NCI-H446 (cell line): Measurements from ENCODE around the gene ENOX1.
"Not testable (repeated sequence)": the region's sequence is repeated elsewhere in the genome, so short reads cannot be mapped to it uniquely, and the experiment has no call there.

Source experiments
- DNase-seq, 2 experiments: peaks; one replicate each; lab custom pipeline; 2025; lab: John Stamatoyannopoulos, UW

Gene ENOX1

DNA sequence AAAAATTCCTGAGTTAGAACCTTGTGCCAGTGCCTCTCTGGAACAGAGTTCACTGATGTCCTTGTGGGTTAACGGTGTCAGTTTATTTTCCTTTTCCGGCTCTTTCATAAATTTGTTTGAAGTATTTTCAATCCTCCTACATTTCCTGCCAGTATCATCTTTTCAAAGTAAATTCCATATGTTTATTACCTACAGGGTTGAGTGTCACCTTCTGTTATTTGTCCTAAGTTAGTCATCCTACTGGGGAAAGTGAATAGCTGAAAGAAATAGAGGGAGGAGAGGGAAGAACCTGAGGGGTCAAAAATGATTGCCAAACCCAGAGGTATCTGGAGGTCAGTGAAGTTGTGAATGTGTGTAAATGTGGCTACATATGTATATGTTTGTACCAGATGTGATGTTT lies 582.2 kb downstream of the ENOX1 start:
- DNase-seq: no peak

- DNase-seq: no peak
Observed at GRCh38 chr13:43203781-43204180, 583.0 kb downstream of the ENOX1 start.

GRCh38 chr13:43200736-43201135 lies 586.0 kb downstream of the ENOX1 start:
- no peak for DNase-seq

DNA sequence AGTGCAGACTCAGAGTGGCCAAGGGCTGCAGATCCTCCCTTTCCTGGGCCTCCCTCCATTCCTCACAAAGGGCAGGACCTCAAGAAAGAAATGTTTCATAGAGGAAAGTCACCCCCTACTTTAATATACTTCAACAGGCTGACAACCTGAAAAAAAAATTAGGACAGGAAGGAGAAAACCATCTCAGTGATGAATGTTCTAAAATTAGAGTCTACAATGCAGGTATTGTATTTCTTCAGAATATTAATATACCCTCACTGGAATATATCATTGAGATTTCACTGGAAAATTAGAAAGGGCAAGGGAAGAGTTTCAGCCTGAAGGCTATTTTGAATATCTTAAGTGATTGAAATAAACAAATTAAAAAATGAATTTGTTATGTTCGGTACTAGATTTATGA lies 586.5 kb downstream of the ENOX1 start:
- no peak for DNase-seq

DNA sequence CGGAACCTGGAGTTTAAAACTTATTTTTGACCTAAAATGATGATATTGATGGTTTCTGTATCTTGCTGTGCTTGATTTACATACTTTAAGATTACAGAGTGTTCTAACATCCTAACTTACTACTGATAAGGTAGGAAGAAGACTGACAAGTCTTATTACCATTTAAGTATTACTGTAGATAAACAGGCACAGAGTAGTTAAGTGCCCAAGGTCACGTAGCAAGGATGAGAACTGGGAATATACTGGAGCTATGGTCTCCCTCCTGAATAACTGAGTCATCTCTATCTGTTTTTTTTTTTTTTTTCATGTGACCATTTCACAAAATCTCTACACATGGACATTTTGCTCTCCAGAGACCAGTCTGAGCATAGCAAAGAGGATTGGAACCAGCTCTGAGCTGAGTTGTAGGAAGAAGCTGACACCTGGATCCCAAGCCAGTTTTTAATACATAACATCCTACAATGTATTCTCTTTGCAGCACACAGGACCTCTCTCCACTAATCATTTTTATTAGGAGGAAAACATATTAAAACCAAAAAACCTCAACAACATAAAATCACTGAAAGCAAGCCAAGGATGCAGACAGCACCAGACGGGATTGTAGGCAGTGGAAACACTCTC lies 589.9 kb downstream of the ENOX1 start:
- DNase-seq: peak in 1 of 2 experiments; percentile 38

- DNase-seq: peak; percentile 63 to 87
Observed at GRCh38 chr13:43196086-43196621, 590.6 kb downstream of the ENOX1 start.

GRCh38 chr13:43195551-43195950 lies 591.2 kb downstream of the ENOX1 start:
- DNase-seq: no peak

GRCh38 chr13:43195112-43195511 lies 591.7 kb downstream of the ENOX1 start:
- no peak for DNase-seq

- DNase-seq: peak in 1 of 2 experiments; percentile 40
Observed at GRCh38 chr13:43193789-43194420, 592.9 kb downstream of the ENOX1 start.

- no peak for DNase-seq
Observed at GRCh38 chr13:43191546-43191945, 595.2 kb downstream of the ENOX1 start.

DNA sequence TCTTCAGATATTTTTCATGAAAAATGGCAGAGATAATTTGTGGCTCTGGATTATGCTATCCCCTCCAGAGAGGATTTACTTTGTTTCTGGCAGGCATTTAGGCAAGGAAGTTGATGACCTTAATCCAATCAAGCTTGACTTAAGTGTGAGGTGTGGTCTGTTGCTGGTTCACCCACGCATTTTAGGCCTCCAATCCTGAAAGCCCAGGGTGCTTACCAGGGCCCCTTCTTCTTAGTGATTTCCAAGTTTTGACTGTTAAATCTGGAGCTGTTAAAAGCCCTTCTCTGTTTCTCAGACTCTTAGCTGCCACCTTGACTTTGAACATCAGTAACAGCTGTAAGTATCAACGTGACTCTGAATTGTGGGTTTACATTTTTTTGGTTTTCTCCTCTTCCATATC lies 601.5 kb downstream of the ENOX1 start:
- DNase-seq: no peak

- no peak for DNase-seq
Observed at GRCh38 chr13:43180837-43181236, 605.9 kb downstream of the ENOX1 start.

- DNase-seq: no peak
Observed at GRCh38 chr13:43180036-43180660, 606.6 kb downstream of the ENOX1 start.

GRCh38 chr13:43171489-43171888 lies 615.3 kb downstream of the ENOX1 start:
- no peak for DNase-seq

- DNase-seq: no peak
Observed at GRCh38 chr13:43170506-43170905, 616.3 kb downstream of the ENOX1 start.

DNA sequence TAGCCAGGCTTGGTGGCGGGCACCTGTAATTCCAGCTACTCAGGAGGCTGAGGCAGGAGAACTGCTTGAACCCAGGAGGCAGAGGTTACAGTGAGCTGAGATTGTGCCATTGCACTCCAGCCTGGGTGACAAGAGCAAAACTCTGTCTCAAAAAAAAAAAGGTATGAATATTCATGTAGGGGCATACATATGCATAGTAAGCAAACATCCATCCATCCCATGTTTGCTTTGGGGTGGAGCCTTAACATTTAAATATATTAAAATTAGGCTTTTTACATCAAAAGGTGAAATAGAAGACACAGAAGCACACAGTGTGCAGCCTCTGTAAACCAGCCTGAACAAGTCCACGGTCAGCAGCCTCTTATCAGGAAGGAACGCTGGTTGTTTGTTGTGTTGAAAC lies 618.3 kb downstream of the ENOX1 start:
- not testable (repeated sequence) for DNase-seq

DNA sequence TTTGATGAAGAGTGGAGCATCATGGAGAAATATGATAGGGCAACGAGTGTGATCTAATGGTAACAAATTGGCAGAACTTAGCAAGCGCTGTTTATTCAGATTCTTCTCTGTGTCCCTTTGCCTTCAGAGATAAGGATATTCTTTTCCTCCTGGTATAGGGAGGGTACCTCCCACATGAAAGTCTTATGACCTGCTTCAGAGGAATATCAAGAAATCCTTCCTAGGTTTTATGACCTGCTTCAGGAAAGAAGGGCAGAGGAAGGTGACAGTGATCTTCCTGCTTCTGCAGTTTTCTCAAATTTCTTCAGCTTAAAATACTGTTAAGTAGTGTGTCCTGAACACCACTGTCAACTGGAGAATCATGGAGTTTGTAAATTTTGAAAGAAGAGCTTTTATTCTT lies 619.0 kb downstream of the ENOX1 start:
- DNase-seq: no peak

DNA sequence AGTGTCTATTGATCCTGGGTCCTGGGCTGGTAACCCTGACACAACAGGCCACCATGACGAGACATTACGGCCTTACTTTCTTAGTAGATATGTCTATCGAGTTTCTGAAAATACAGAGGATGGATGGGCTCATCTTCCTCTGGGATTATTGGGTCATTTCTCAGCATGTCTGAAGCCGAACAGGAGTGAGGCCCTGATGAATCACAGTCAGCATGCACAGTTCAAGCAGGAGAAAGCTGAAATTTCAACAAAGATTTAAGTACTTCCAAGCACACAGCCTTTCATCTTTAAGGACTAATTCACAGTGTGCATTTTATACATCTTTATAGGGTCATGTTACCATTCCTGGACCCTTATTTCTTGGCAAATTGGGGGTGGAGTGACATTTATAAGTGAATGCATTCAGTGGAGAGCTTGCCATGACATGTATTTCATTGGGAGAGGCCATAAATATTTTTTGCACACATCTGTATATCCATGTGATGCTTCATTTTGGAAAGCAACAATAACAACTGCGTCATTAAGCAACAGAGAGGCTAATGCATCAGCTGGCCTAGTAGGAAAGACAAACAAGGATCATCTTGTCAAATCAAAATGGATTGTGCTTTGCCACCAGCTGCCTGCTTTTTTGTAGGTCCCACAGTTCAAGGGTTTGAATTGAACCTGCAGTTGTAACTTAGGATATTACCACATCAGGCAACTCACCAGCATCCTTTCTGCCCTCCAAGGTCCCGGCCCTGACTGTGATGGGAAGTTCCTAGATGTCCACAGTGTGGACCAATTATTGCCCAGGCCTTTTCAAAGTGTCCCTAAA lies 619.9 kb downstream of the ENOX1 start:
- DNase-seq: no peak
